Transverse colon (tissue), 4 donors: ENCODE data around the gene TMEM132D. TPM values are rescaled to one million over a fixed set of nuclear protein-coding genes. Genes with fewer than 3 reads are reported as not detected.

ENCODE experiments used
- DNase-seq: peaks from one replicate; pipeline ENCODE4 v3.0.0-alpha.2; 2019
- H3K27ac ChIP-seq, 4 donors: fragments of 200-600 bp; sonication (generic); 2 replicates each; pipeline ENCODE4 v1.5.1; 2016 to 2018; ENCODE audit warnings: inconsistent platforms in 4 of 4
- H3K27me3 ChIP-seq: fragments of 200-600 bp; sonication (generic); 2 replicates; pipeline ENCODE4 v1.5.1; 2017; ENCODE audit warnings: inconsistent platforms
- H3K36me3 ChIP-seq, 4 donors: fragments of 200-600 bp; sonication (generic); 2 replicates each; pipeline ENCODE4 v1.5.1; 2017 to 2019; ENCODE audit warnings: inconsistent platforms in 4 of 4
- H3K4me1 ChIP-seq, 4 donors: fragments of 200-600 bp; sonication (generic); 2 replicates each; pipeline ENCODE4 v1.5.1; 2017 to 2020; ENCODE audit warnings: inconsistent platforms in 4 of 4
- H3K4me3 ChIP-seq, 4 donors: fragments of 200-600 bp; sonication (generic); 1 replicate in 1 of 4; 2 replicates in 3 of 4; pipeline versions ENCODE4 v1.5.1 to v1.6.1; 2017 to 2019; ENCODE audit warnings: inconsistent platforms in 4 of 4
- H3K9me3 ChIP-seq, 2 donors: fragments of 200-600 bp; sonication (generic); 2 replicates each; pipeline ENCODE4 v1.5.1; 2017 to 2019; ENCODE audit warnings: inconsistent platforms in 2 of 2
- EP300 ChIP-seq: sonication (generic); formaldehyde crosslinking; IDR thresholded peaks from one replicate; pipeline ENCODE4 v1.6.1; 2017; ENCODE audit warnings: antibody characterized with exemption, low read depth
- POLR2A ChIP-seq: fragments of 450-650 bp; IDR thresholded peaks from one replicate; pipeline ENCODE4 v1.6.1; 2016; ENCODE audit warnings: antibody characterized with exemption, mild to moderate bottlenecking, moderate library complexity
- POLR2AphosphoS5 ChIP-seq, 3 donors: sonication (generic); formaldehyde crosslinking; IDR thresholded peaks; one replicate each; pipeline ENCODE4 v1.6.1; 2016; ENCODE audit warnings: antibody characterized with exemption in 3 of 3
- WGBS, 2 donors: methylation state at CpG; one replicate each; pipeline ENCODE4 v1.1.5; 2018; ENCODE audit warnings: low coverage in 1 of 2; 5-methylcytosine and 5-hydroxymethylcytosine counted together
- in situ Hi-C, 4 donors: fragments of 200-750 bp; cut with MboI; loops; one replicate each; pipeline versions ENCODE4 v1.15.0 to v1.15.1; 2017; ENCODE audit warnings: low sequenced_read_pairs in 3 of 4, low pct_ligation_motif_present in 1 of 4, low pct_unique_long_range_greater_than_20kb in 1 of 4
- intact Hi-C: fragments of 100-400 bp; cut with DNase I; formaldehyde crosslinking; loops from one replicate; pipeline ENCODE4 v1.15.1; 2023; ENCODE audit warnings: low total_unique reads
- total RNA-seq, 4 donors: library from RNA; depleted of rRNA; stranded (reverse); fragments of >200 nt; gene quantifications; one replicate each; pipeline ENCODE4 v1.1.0, GENCODE V29; 2016
- TF ChIP-seq, protein P1 (sequence below), 5 experiments: fragments of 200-600 bp in 3 of 5; fragments of 450-650 bp in 2 of 5; sonication (generic) in 3 of 5; IDR thresholded peaks; 1 replicate in 2 of 5; 2 replicates in 3 of 5; pipeline ENCODE4 v1.5.1; 2016 to 2017; ENCODE audit warnings: antibody characterized with exemption in 5 of 5, inconsistent platforms in 3 of 5, mild to moderate bottlenecking in 2 of 5, moderate library complexity in 1 of 5

The TMEM132D gene
- total RNA-seq, 4 donors from 2014 or later = 0.48 to 0.55 TPM; not detected in 2

- Histone ChIP-seq H3K4me3 (no peak overlapping the region), H3K36me3 (no peaks in the 10 kb centered on the region), H3K27ac (no peak overlapping the region), H3K9me3 (no peaks in the 10 kb centered on the region), H3K27me3 (peaks cover 11% of the 10 kb centered on the region), H3K4me1 (no peaks in the 10 kb centered on the region)
- intact Hi-C loops = no loop called here
- in situ Hi-C loops = loop anchor here in 3 of 4 donors (25.0 kb wide), 4 partner anchors 722 to 1122 kb away; no protein-coding TSS in a partner anchor
- DNase-seq = no peak
- TF ChIP-seq POLR2AphosphoS5 (IDR thresholded peaks at IDR 0.05) (no peak), EP300 (no peak), POLR2A (no peak)
- TF ChIP-seq, protein P1, sequence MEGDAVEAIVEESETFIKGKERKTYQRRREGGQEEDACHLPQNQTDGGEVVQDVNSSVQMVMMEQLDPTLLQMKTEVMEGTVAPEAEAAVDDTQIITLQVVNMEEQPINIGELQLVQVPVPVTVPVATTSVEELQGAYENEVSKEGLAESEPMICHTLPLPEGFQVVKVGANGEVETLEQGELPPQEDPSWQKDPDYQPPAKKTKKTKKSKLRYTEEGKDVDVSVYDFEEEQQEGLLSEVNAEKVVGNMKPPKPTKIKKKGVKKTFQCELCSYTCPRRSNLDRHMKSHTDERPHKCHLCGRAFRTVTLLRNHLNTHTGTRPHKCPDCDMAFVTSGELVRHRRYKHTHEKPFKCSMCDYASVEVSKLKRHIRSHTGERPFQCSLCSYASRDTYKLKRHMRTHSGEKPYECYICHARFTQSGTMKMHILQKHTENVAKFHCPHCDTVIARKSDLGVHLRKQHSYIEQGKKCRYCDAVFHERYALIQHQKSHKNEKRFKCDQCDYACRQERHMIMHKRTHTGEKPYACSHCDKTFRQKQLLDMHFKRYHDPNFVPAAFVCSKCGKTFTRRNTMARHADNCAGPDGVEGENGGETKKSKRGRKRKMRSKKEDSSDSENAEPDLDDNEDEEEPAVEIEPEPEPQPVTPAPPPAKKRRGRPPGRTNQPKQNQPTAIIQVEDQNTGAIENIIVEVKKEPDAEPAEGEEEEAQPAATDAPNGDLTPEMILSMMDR (IDR thresholded peaks at IDR 0.05) = no peak
- WGBS, 2 donors = 80% methylated on average over 22 of the region's 22 CpGs; no CpG with 5 or more reads in 1 of the 2 donors
Measured at GRCh38 chr12:129909051-129910020, 5.5 kb upstream of the TMEM132D start.

- intact Hi-C loops (no loop called here), in situ Hi-C loops (loop anchor here in 3 of 4 donors (25.0 kb wide), 4 partner anchors 716 to 1116 kb away; no protein-coding TSS in a partner anchor)
- no peaks in the 10 kb centered on the region for H3K36me3 ChIP-seq
- H3K27me3 ChIP-seq = peaks cover 37% of the 10 kb centered on the region
- H3K4me3 ChIP-seq = no peak overlapping the region
- no peaks in the 10 kb centered on the region for H3K9me3 ChIP-seq
- WGBS, 2 donors = 13 to 21% methylated on average over 23 to 73 of the region's 93 CpGs
- H3K4me1 ChIP-seq = no peaks in the 10 kb centered on the region
- DNase-seq = no peak
- H3K27ac ChIP-seq = no peak overlapping the region
- TF ChIP-seq POLR2A = no peak
- no peak for TF ChIP-seq POLR2AphosphoS5 (IDR thresholded peaks at IDR 0.05)
- TF ChIP-seq EP300 = no peak
- TF ChIP-seq, protein P1 (IDR thresholded peaks at IDR 0.05) = no peak
Measured at GRCh38 chr12:129903092-129903945, 506 bp downstream of the TMEM132D start.

DNA sequence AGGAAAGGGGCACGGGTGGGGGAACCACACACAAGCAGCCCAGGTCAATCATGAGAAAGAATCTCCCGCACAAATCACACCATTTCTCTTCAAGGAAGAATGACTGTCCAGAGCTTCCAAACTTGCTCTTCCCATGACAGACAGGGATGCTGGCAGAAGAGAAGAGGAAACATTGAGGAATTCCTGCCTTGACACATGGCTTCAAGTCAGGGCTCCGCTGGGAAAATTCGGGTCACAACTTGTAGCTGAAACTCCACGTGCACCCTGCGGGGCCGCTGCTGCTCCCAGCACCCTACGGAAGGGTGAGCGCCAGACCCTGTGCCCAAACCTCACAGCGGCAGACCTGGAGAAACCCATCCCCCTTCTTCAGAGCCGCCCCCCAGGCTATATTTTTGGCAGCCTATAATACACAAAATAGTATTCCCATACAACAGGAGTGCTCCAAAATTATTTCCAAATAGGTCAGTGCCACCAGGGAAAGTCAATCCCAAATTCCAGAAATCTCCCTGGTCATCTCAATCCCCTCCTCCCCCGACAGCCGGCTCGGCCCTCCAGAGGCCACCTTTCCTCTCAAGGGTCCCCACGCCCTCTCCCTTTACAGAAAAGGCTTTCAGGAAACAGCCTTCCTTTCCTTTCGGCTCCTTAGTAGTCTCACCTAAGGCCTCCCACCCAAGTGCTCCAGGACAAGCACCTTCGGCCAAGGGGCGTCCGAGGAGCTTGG, 1.3 kb downstream of the TMEM132D start:
- Histone ChIP-seq H3K36me3 (no peaks in the 10 kb centered on the region), H3K27ac (no peak overlapping the region), H3K4me3 (no peak overlapping the region), H3K4me1 (no peaks in the 10 kb centered on the region), H3K9me3 (no peaks in the 10 kb centered on the region), H3K27me3 (peaks cover 37% of the 10 kb centered on the region)
- DNase-seq = no peak
- intact Hi-C loops = no loop called here
- TF ChIP-seq, protein P1 (IDR thresholded peaks at IDR 0.05) = no peak
- TF ChIP-seq EP300 = no peak
- TF ChIP-seq POLR2A = no peak
- no peak for TF ChIP-seq POLR2AphosphoS5 (IDR thresholded peaks at IDR 0.05)
- in situ Hi-C loops = loop anchor here in 3 of 4 donors (25.0 kb wide), 4 partner anchors 715 to 1115 kb away; no protein-coding TSS in a partner anchor
- WGBS, 2 donors = 0 to 17% methylated on average over 1 to 19 of the region's 19 CpGs
